Skeletal muscle cell (primary cell): ENCODE results near the gene EPHA1.
A peak's percentile ranks its signal among the peaks of the same experiment; 100 is the strongest.

ENCODE experiments used
- DNase-seq: peaks from one replicate; pipeline ENCODE4 v3.0.0-alpha.2; 2010; ENCODE audit warnings: low read depth
- H3K4me3 ChIP-seq: 2 replicates; pipeline ENCODE4 v1.5.1; 2011; ENCODE audit warnings: low read depth, mild to moderate bottlenecking, control low read depth, low read length, moderate library complexity

EPHA1 gene

GRCh38 chr7:143359771-143360353, 48.8 kb downstream of the EPHA1 start:
- no peak for DNase-seq

GRCh38 chr7:143358626-143359025, 50.0 kb downstream of the EPHA1 start:
- no peak overlapping the region for H3K4me3 ChIP-seq
- DNase-seq: no peak

More at GRCh38 chr7:143359771-143360353, 48.8 kb downstream of the EPHA1 start:
- no peak overlapping the region for H3K4me3 ChIP-seq

- DNase-seq: no peak
- no peak overlapping the region for H3K4me3 ChIP-seq
Measured at GRCh38 chr7:143356414-143357050, 52.1 kb downstream of the EPHA1 start.

GRCh38 chr7:143355450-143356385, 52.9 kb downstream of the EPHA1 start:
- no peak for DNase-seq
- no peak overlapping the region for H3K4me3 ChIP-seq

- DNase-seq: no peak
- no peak overlapping the region for H3K4me3 ChIP-seq
Measured at GRCh38 chr7:143354965-143355364, 53.7 kb downstream of the EPHA1 start.

GRCh38 chr7:143354376-143354775, 54.3 kb downstream of the EPHA1 start:
- H3K4me3 ChIP-seq: no peak overlapping the region

GRCh38 chr7:143352531-143353002, 56.1 kb downstream of the EPHA1 start:
- DNase-seq: no peak
- no peak overlapping the region for H3K4me3 ChIP-seq

More at GRCh38 chr7:143354376-143354775, 54.3 kb downstream of the EPHA1 start:
- DNase-seq: no peak

- no peak for DNase-seq
- no peak overlapping the region for H3K4me3 ChIP-seq
Measured at GRCh38 chr7:143351574-143351973, 57.1 kb downstream of the EPHA1 start.

GRCh38 chr7:143351060-143351459, 57.6 kb downstream of the EPHA1 start:
- DNase-seq: no peak
- no peak overlapping the region for H3K4me3 ChIP-seq

GRCh38 chr7:143347950-143348349, 60.7 kb downstream of the EPHA1 start:
- DNase-seq: no peak
- no peak overlapping the region for H3K4me3 ChIP-seq

- no peak overlapping the region for H3K4me3 ChIP-seq
- DNase-seq: no peak
Measured at GRCh38 chr7:143346018-143346417, 62.6 kb downstream of the EPHA1 start.

GRCh38 chr7:143345428-143345900, 63.2 kb downstream of the EPHA1 start:
- H3K4me3 ChIP-seq: peak overlapping the region; percentile 17

GRCh38 chr7:143343596-143343995, 65.1 kb downstream of the EPHA1 start:
- no peak overlapping the region for H3K4me3 ChIP-seq
- DNase-seq: no peak

More at GRCh38 chr7:143345428-143345900, 63.2 kb downstream of the EPHA1 start:
- no peak for DNase-seq

- DNase-seq: no peak
- no peak overlapping the region for H3K4me3 ChIP-seq
Measured at GRCh38 chr7:143341842-143342241, 66.8 kb downstream of the EPHA1 start.
